ENCODE measurements around the gene IKZF4. TPM values are rescaled to one million over a fixed set of nuclear protein-coding genes. Genes with fewer than 3 reads are reported as not detected.
"Not testable (repeated sequence)": the region's sequence is repeated elsewhere in the genome, so short reads cannot be mapped to it uniquely, and the experiment has no call there.

IKZF4 gene
- total and polyA plus RNA-seq, 2 donors (not counting 1 experiment from before 2014, with no cell fraction given), result 2.3 to 7.6 TPM

GRCh38 chr12:56041552-56042429 is 20.9 kb downstream of the IKZF4 start, which contains the start of gene RPS26:
TSS of gene RPS26 (plus strand) at chr12:56041918. CDS start at chr12:56042167, 249 bp downstream.
- Mint-ChIP-seq H3K4me1 (peaks cover 24% of the 10 kb centered on the region), H3K27me3 (no peaks in the 10 kb centered on the region), H3K4me3 (peak within 1 kb of the TSS; percentile 98), H3K9me3 (ENCODE audit: insufficient read depth) (no peaks in the 10 kb centered on the region), H3K27ac (peak within 1 kb of the TSS; percentile 97)
- POLR2A ChIA-PET, result interaction anchor here (0.6 to 1.2 kb wide), 3 partner anchors 34 to 161 kb away, joined by 3 to 9 read pairs (median 6); no protein-coding TSS in a partner anchor
- Histone ChIP-seq H2AFZ (ENCODE audit: insufficient read depth, low read depth, low read length, poor library complexity, severe bottlenecking) (peak within 1 kb of the TSS; percentile 98), H3K9ac (ENCODE audit: low read length) (peak within 1 kb of the TSS; percentile 90), H3K27me3 (replicated peaks in 1 of 4; ENCODE audit: control extremely low read depth in 1 of 4, control insufficient read depth in 3 of 4, insufficient read depth in 4 of 4, low read length in 3 of 4) (no peaks in the 10 kb centered on the region), H4K20me1 (ENCODE audit: control insufficient read depth, insufficient read depth, low read length, poor library complexity, severe bottlenecking) (peaks cover 16% of the 10 kb centered on the region), H3K4me1 (ENCODE audit: control insufficient read depth in 2 of 2, insufficient read depth in 2 of 2, low read length in 2 of 2) (peaks cover 19 to 21% of the 10 kb centered on the region in 2 donors), H3K36me3 (replicated peaks in 1 of 2; ENCODE audit: control extremely low read depth in 1 of 2, control insufficient read depth in 1 of 2, extremely low read depth in 1 of 2, insufficient read depth in 2 of 2, low read length in 1 of 2) (peaks cover 7 to 25% of the 10 kb centered on the region in 2 experiments), H3K4me2 (replicated peaks; ENCODE audit: low read depth, low read length, poor library complexity, severe bottlenecking) (peak within 1 kb of the TSS; percentile 80), H3K27ac (ENCODE audit: low read length in 2 of 2) (peak within 1 kb of the TSS; percentile 82 to 90), H3K4me3 (ENCODE audit: control extremely low read depth in 1 of 5, extremely low read depth in 1 of 5, insufficient read depth in 1 of 5, low read depth in 2 of 5, low read length in 4 of 5) (peak within 1 kb of the TSS; percentile 70 to 99 (median 91)), H3K79me2 (ENCODE audit: control insufficient read depth, insufficient read depth, low read length) (peaks cover 28% of the 10 kb centered on the region), H3K9me3 (ENCODE audit: control extremely low read depth in 1 of 3, control insufficient read depth in 2 of 3, insufficient read depth in 1 of 3, low read length in 2 of 3) (no peaks in the 10 kb centered on the region)
- intact Hi-C loops (cut with micrococcal nuclease), result loop anchor here (1.0 to 10.0 kb wide), 11 partner anchors 34 to 646 kb away; partner anchors contain the start of genes PA2G4, PTGES3, PYM1 and SARNP
- ATAC-seq (ENCODE audit: low read depth) (peak; percentile 93), DNase-seq (peak; percentile 99)
- TF ChIP-seq EZH2 (IDR thresholded peaks at IDR 0.05; ENCODE audit: borderline replicate concordance, insufficient read depth, low read depth, low read length, poor library complexity, severe bottlenecking) (no peak), CTCF (IDR thresholded peaks at IDR 0.05) (peak; percentile 67)
- 2% methylated on average over 36 of the region's 50 CpGs for WGBS (ENCODE audit: insufficient coverage)
- CTCF ChIA-PET, result interaction anchor here (1.0 to 2.3 kb wide), 9 partner anchors 12 to 303 kb away, joined by 3 to 18 read pairs (median 6); partner anchors contain the start of genes ORMDL2, SARNP and SUOX

- H3K9me3 ChIP-seq (ENCODE audit: control extremely low read depth in 1 of 3, control insufficient read depth in 2 of 3, insufficient read depth in 1 of 3, low read length in 2 of 3); H3K27me3 ChIP-seq (replicated peaks in 1 of 4; ENCODE audit: control extremely low read depth in 1 of 4, control insufficient read depth in 3 of 4, insufficient read depth in 4 of 4, low read length in 3 of 4); CTCF ChIA-PET; POLR2A ChIA-PET; ATAC-seq (ENCODE audit: low read depth); H3K9me3 Mint-ChIP-seq (ENCODE audit: insufficient read depth); H3K27me3 Mint-ChIP-seq: not testable (repeated sequence)
- H3K4me3 ChIP-seq (ENCODE audit: control extremely low read depth in 1 of 5, extremely low read depth in 1 of 5, insufficient read depth in 1 of 5, low read depth in 2 of 5, low read length in 4 of 5), result peak overlapping the region; percentile 70 to 99 (median 91)
- WGBS (ENCODE audit: insufficient coverage), result 1% methylated on average over 13 of the region's 20 CpGs
- Mint-ChIP-seq H3K4me1 (peaks cover 27% of the 10 kb centered on the region), H3K4me3 (peak overlapping the region; percentile 98), H3K27ac (peak overlapping the region; percentile 97)
- H2AFZ ChIP-seq (ENCODE audit: insufficient read depth, low read depth, low read length, poor library complexity, severe bottlenecking), result peak overlapping the region; percentile 98
- H3K4me1 ChIP-seq (ENCODE audit: control insufficient read depth in 2 of 2, insufficient read depth in 2 of 2, low read length in 2 of 2), result peaks cover 23 to 26% of the 10 kb centered on the region in 2 donors
- H3K36me3 ChIP-seq (replicated peaks in 1 of 2; ENCODE audit: control extremely low read depth in 1 of 2, control insufficient read depth in 1 of 2, extremely low read depth in 1 of 2, insufficient read depth in 2 of 2, low read length in 1 of 2), result peaks cover 7 to 25% of the 10 kb centered on the region in 2 experiments
- peak overlapping the region; percentile 80 for H3K4me2 ChIP-seq (replicated peaks; ENCODE audit: low read depth, low read length, poor library complexity, severe bottlenecking)
- H3K27ac ChIP-seq (ENCODE audit: low read length in 2 of 2), result peak overlapping the region; percentile 82 to 90
- DNase-seq, result peak; percentile 36
- peaks cover 35% of the 10 kb centered on the region for H3K79me2 ChIP-seq (ENCODE audit: control insufficient read depth, insufficient read depth, low read length)
- H4K20me1 ChIP-seq (ENCODE audit: control insufficient read depth, insufficient read depth, low read length, poor library complexity, severe bottlenecking), result peaks cover 16% of the 10 kb centered on the region
- H3K9ac ChIP-seq (ENCODE audit: low read length), result peak overlapping the region; percentile 90
- intact Hi-C loops (cut with micrococcal nuclease), result loop anchor here (1.0 to 10.0 kb wide), 4 partner anchors 69 to 645 kb away; partner anchors contain the start of genes PTGES3, SMARCC2 and ZC3H10
Measured at GRCh38 chr12:56042430-56042813, 21.6 kb downstream of the IKZF4 start.
